Caco-2 (cell line): Measurements from ENCODE around the gene TSPAN12. TPM values are rescaled to one million over a fixed set of nuclear protein-coding genes. Genes with fewer than 3 reads are reported as not detected.

Experiments used
- BruUV-seq: library from RNA; stranded (reverse); fragments of 400-500 nt; replicated peaks from 2 replicates; lab custom pipeline; 2021; lab: Mats Ljungman, UMichigan
- CTCF ChIA-PET: fragments of 300-600 bp; sonication (Branson Sonifier 250); formaldehyde crosslinking; loops from one replicate; lab custom pipeline; 2022; ENCODE audit warnings: antibody characterized with exemption; lab: Charles Lee
- POLR2A ChIA-PET: fragments of 300-600 bp; sonication (Branson Sonifier 250); formaldehyde crosslinking; loops from one replicate; lab custom pipeline; 2022; ENCODE audit warnings: antibody characterized with exemption; lab: Charles Lee
- DNase-seq, 2 experiments: peaks; one replicate each; pipeline versions ENCODE4 v3.0.0 to v3.0.0-alpha.2; 2020 to 2022
- H3K27me3 ChIP-seq: replicated peaks from 2 replicates; pipeline ENCODE4 v1.6.0; 2011; ENCODE audit warnings: low read length; ENCODE audit not compliant: control insufficient read depth, insufficient read depth
- H3K36me3 ChIP-seq: 2 replicates; pipeline ENCODE4 v1.5.1; 2011; ENCODE audit warnings: low read length; ENCODE audit not compliant: control insufficient read depth, insufficient read depth
- H3K4me1 ChIP-seq: fragments of 250-450 bp; sonication (Bioruptor Pico); 2 replicates; pipeline ENCODE4 v1.5.1; 2020; ENCODE audit warnings: mild to moderate bottlenecking
- H3K4me3 ChIP-seq: 2 replicates; pipeline ENCODE4 v1.5.1; 2011; ENCODE audit warnings: low read depth, mild to moderate bottlenecking, control low read depth, low read length
- H3K9me3 ChIP-seq: fragments of 250-450 bp; sonication (Bioruptor Pico); 2 replicates; pipeline ENCODE4 v1.5.1; 2020; ENCODE audit warnings: mild to moderate bottlenecking, moderate library complexity
- H3K27ac Mint-ChIP-seq: one replicate; pipeline ENCODE4 v1.8.0; 2022; ENCODE audit warnings: mixed read lengths; ENCODE audit not compliant: unreplicated experiment
- H3K27me3 Mint-ChIP-seq: one replicate; pipeline ENCODE4 v1.8.0; 2022; ENCODE audit warnings: mixed read lengths; ENCODE audit not compliant: insufficient read depth, unreplicated experiment
- H3K36me3 Mint-ChIP-seq: one replicate; pipeline ENCODE4 v1.8.0; 2022; ENCODE audit warnings: mild to moderate bottlenecking, mixed read lengths; ENCODE audit not compliant: insufficient read depth, unreplicated experiment
- H3K4me1 Mint-ChIP-seq: one replicate; pipeline ENCODE4 v1.8.0; 2022; ENCODE audit warnings: low read depth, mixed read lengths; ENCODE audit not compliant: unreplicated experiment
- H3K4me3 Mint-ChIP-seq: one replicate; pipeline ENCODE4 v1.8.0; 2022; ENCODE audit warnings: mild to moderate bottlenecking, moderate library complexity, mixed read lengths; ENCODE audit not compliant: unreplicated experiment
- H3K9me3 Mint-ChIP-seq: one replicate; pipeline ENCODE4 v1.8.0; 2022; ENCODE audit warnings: mixed read lengths; ENCODE audit not compliant: unreplicated experiment
- CTCF ChIP-seq, 2 experiments: fragments of 200-600 bp in 1 of 2; IDR thresholded peaks; 1 replicate in 1 of 2; 2 replicates in 1 of 2; pipeline versions ENCODE4 v1.5.1 to v1.8.0; 2011 to 2022; ENCODE audit warnings: antibody characterized with exemption in 1 of 2, control low read depth in 1 of 2, inconsistent platforms in 1 of 2, low read depth in 1 of 2, low read length in 1 of 2, mild to moderate bottlenecking in 1 of 2, moderate library complexity in 1 of 2; ENCODE audit not compliant: insufficient read depth in 1 of 2, severe bottlenecking in 1 of 2, unreplicated experiment in 1 of 2
- intact Hi-C: fragments of 100-400 bp; cut with micrococcal nuclease; formaldehyde crosslinking; loops from one replicate; pipeline ENCODE4 v1.10.0; 2022; ENCODE audit not compliant: unreplicated experiment
- total RNA-seq: library from RNA; stranded (reverse); gene quantifications from 2 replicates; pipeline ENCODE4 v1.2.3, GENCODE V29; 2022

The TSPAN12 gene
- total RNA-seq, 1 experiment from 2014 or later, result 4.1 TPM

- Histone ChIP-seq H3K27me3 (no peaks in the 10 kb centered on the region), H3K4me1 (no peaks in the 10 kb centered on the region), H3K4me3 (no peak overlapping the region), H3K9me3 (peaks cover 4% of the 10 kb centered on the region; the same call in 1 of the 2 replicates), H3K36me3 (no peaks in the 10 kb centered on the region)
- ChIA-PET CTCF (no interaction called here), POLR2A (no interaction called here)
- Mint-ChIP-seq H3K27me3 (peaks cover 8% of the 10 kb centered on the region), H3K36me3 (no peaks in the 10 kb centered on the region), H3K4me3 (no peak overlapping the region), H3K27ac (no peak overlapping the region), H3K9me3 (no peaks in the 10 kb centered on the region), H3K4me1 (no peaks in the 10 kb centered on the region)
- no TSS peak for BruUV-seq
- intact Hi-C loops, result loop anchor here (1.0 kb wide), 1 partner anchor 28 kb away; no protein-coding TSS in a partner anchor
- no peak for TF ChIP-seq CTCF (IDR thresholded peaks at IDR 0.05; ENCODE audit: insufficient read depth in 1 of 2, low read depth in 1 of 2, low read length in 1 of 2, severe bottlenecking in 1 of 2, unreplicated experiment in 1 of 2)
- DNase-seq, result no peak
Measured at GRCh38 chr7:120827371-120828118, 30.4 kb downstream of the TSPAN12 start.

GRCh38 chr7:120825576-120825975, 32.4 kb downstream of the TSPAN12 start:
- Mint-ChIP-seq H3K27ac (no peak overlapping the region), H3K4me3 (no peak overlapping the region), H3K27me3 (peaks cover 8% of the 10 kb centered on the region), H3K9me3 (no peaks in the 10 kb centered on the region), H3K36me3 (no peaks in the 10 kb centered on the region), H3K4me1 (no peaks in the 10 kb centered on the region)
- CTCF ChIA-PET, result no interaction called here
- H3K9me3 ChIP-seq, result no peaks in the 10 kb centered on the region
- BruUV-seq, result no TSS peak
- H3K36me3 ChIP-seq, result no peaks in the 10 kb centered on the region
- TF ChIP-seq CTCF (IDR thresholded peaks at IDR 0.05; ENCODE audit: insufficient read depth in 1 of 2, low read depth in 1 of 2, low read length in 1 of 2, severe bottlenecking in 1 of 2, unreplicated experiment in 1 of 2), result no peak
- no peaks in the 10 kb centered on the region for H3K27me3 ChIP-seq
- no peak for DNase-seq
- intact Hi-C loops, result no loop called here
- H3K4me1 ChIP-seq, result no peaks in the 10 kb centered on the region
- POLR2A ChIA-PET, result no interaction called here
- no peak overlapping the region for H3K4me3 ChIP-seq

- H3K4me1 Mint-ChIP-seq, result no peaks in the 10 kb centered on the region
- no TSS peak for BruUV-seq
- H3K4me1 ChIP-seq, result no peaks in the 10 kb centered on the region
- H3K9me3 ChIP-seq, result no peaks in the 10 kb centered on the region
- H3K4me3 Mint-ChIP-seq, result no peak overlapping the region
- H3K27ac Mint-ChIP-seq, result no peak overlapping the region
- TF ChIP-seq CTCF (IDR thresholded peaks at IDR 0.05; ENCODE audit: insufficient read depth in 1 of 2, low read depth in 1 of 2, low read length in 1 of 2, severe bottlenecking in 1 of 2, unreplicated experiment in 1 of 2), result no peak
- intact Hi-C loops, result no loop called here
- no peak overlapping the region for H3K4me3 ChIP-seq
- no peaks in the 10 kb centered on the region for H3K9me3 Mint-ChIP-seq
- H3K36me3 ChIP-seq, result no peaks in the 10 kb centered on the region
- H3K36me3 Mint-ChIP-seq, result no peaks in the 10 kb centered on the region
- no peak for DNase-seq
- H3K27me3 Mint-ChIP-seq, result peaks cover 8% of the 10 kb centered on the region
- CTCF ChIA-PET, result no interaction called here
- POLR2A ChIA-PET, result no interaction called here
- H3K27me3 ChIP-seq, result no peaks in the 10 kb centered on the region
Measured at GRCh38 chr7:120825152-120825551, 32.8 kb downstream of the TSPAN12 start.
